GM18867 (cell line): ENCODE data around the gene MYRF.

Source experiments
- ATAC-seq: cut with Tn5 transposase; IDR thresholded peaks from one replicate; pipeline ENCODE4 v1.9.1; 2021; ENCODE audit warnings: mild to moderate bottlenecking, moderate library complexity; ENCODE audit not compliant: unreplicated experiment

Gene MYRF

GRCh38 chr11:61752117-61752924, at the start of gene MYRF:
TSS of gene MYRF (plus strand) at chr11:61752636. CDS start at chr11:61752745, 109 bp downstream.
- ATAC-seq: no peak

DNA sequence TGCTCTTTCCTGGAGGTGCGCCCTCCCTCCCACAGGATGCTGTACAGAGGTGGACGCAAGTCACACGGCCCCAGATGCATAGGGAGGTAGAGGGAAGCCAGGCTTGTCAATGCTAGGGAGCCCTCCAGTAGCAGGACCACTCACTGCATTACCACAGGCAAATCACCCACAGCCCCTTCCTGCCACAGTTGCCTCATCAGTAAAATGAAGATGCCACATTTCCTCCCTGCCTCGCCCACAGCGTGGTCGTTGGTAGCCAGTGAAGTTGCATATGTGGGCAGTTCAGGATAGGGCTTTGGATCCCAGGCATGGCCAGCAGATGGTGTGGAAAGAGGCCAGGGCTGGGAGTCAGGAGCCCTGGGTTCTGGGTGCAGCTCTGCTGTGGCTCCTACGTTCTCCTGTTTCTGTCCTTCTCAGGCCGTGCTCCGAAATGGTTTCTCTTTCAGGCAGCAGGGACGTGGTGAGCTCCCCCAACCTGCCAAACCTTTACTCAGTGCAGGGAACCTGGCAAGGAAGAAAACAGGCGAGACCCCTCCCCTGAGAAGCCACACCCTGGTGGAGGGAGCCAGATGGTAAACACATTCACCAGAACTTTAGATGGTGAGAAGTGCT, 49.6 kb upstream of the MYRF start:
- ATAC-seq: no peak

- ATAC-seq: no peak
Measured at GRCh38 chr11:61704838-61705237, 47.6 kb upstream of the MYRF start.

GRCh38 chr11:61706452-61707400, 45.7 kb upstream of the MYRF start:
- ATAC-seq: no peak

- ATAC-seq: no peak
Measured at GRCh38 chr11:61707574-61707973, 44.9 kb upstream of the MYRF start.

- no peak for ATAC-seq
Measured at GRCh38 chr11:61709110-61709509, 43.3 kb upstream of the MYRF start.

GRCh38 chr11:61709572-61709971, 42.9 kb upstream of the MYRF start:
- ATAC-seq: no peak

GRCh38 chr11:61710019-61710418, 42.4 kb upstream of the MYRF start:
- ATAC-seq: no peak

- ATAC-seq: no peak
Measured at GRCh38 chr11:61711037-61711436, 41.4 kb upstream of the MYRF start.

GRCh38 chr11:61711498-61711897, 40.9 kb upstream of the MYRF start:
- no peak for ATAC-seq

- no peak for ATAC-seq
Measured at GRCh38 chr11:61712314-61712713, 40.1 kb upstream of the MYRF start.

DNA sequence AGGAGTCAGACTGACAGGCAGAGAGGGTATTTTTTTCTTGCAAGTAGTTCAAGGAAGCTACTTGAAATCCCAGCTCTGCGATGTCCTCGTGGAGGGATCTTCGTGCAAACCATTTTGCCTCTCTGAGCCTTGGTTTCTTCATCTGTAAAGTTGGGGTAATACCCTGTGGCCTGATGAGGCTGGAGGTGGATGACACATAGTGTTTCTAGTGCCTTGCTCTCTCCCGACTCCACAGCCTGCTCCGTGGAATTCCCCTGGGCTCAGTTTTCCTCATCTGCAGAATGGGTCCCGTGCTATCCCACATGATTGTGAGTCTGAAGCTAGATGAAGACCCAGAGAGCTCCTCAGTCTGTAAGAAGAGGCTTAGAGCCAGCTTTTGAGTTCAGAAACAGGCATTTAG, 39.6 kb upstream of the MYRF start:
- ATAC-seq: no peak

GRCh38 chr11:61713464-61713863, 39.0 kb upstream of the MYRF start:
- ATAC-seq: no peak

GRCh38 chr11:61713906-61714305, 38.5 kb upstream of the MYRF start:
- ATAC-seq: no peak

- no peak for ATAC-seq
Measured at GRCh38 chr11:61714316-61714715, 38.1 kb upstream of the MYRF start.

DNA sequence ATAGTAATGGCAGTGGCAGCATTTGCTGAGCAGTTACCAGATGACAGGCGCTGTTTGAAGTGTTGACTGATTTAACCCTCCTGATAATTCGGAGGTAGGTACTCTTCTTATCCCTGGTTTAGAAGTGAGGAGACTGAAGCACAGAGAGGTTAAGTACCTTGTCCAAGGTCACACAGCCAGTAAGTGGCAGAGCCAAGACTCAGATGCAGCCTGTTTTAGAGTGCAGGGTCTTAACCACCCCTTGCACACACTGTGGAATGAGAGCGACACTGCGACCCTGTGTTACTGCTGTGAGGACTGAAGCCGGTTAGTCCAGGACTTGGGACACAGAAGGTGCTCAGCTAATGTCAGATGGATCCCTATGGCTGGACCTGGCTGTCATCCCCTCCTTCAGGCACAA, 37.5 kb upstream of the MYRF start:
- no peak for ATAC-seq

GRCh38 chr11:61715867-61716266, 36.6 kb upstream of the MYRF start:
- no peak for ATAC-seq

DNA sequence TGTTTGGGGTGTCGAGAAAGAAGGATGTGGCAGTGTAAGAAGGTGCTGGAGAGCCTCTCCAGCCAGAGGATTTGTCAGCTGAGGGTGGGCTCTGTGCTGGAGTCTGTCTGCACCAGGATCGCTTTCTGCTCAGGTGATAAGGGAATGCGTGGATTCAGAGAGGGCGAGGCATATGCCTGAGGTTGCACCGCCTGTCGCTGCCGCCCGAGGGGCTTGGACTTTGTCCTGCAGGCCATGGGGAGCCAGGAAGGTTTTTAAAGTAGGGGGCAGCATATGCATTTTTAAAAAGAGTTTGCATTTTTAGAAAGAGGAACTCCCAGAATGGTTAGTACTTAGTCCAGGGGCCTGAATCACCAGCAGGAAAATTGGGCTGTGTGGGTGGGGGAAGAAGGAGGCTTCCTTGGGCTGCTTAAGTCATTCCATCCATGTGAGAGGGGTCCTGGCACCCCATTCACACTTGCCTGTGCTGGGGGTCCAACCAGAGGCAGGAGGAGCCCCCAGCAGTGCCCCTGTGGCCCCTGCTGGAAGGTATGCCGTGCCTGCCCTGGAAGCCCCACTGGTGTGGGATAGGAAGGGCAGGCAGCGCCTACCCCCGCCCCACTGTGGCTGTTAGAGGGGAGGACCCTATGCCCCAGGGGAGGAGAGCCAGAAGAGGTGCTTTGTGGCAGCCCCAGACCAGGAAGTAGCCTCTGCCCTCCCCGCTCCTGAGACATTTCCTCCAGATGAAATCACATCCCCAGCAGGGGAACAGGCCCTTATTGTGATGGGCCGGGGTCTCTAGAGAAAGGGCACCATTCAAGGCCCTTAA, 35.8 kb upstream of the MYRF start:
- no peak for ATAC-seq

DNA sequence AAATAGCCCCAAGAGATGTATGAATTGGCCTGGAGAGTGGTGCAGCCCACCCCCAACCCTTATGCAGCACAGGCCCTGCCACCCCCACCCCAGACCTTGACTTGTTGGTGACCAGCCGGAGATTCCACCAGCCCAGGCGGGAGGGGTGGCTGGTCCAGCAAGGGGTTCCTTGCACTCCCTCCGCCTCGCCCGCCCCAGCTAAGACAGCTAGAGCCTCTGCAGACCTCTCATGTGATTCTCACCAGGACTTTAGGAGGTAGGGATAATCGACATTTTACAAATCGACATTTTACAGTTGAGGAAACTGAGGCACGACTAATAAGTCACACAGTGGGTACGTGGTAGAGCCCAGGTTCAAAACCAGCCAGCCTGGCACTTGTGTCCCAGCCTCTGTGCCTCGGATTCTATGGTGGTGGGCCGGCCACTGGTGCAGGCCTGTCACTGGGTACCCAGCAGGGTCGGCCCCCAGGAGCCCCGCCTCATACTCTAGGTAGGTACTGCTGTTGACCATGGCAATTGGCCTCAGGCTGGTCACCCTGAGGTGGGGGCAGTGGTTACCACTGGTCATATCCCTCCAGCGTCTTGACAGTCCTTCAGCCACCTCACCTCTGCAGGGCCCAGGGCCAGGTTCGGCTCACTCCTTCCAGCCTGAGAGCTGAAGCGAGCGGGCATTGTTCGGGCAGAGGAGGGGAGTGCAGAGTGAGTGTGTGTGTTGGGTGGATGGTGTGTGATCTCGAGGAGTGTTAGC, 35.0 kb upstream of the MYRF start:
- no peak for ATAC-seq

- no peak for ATAC-seq
Measured at GRCh38 chr11:61718046-61718531, 34.3 kb upstream of the MYRF start.
